ENCODE data around the gene POM121L12.

The POM121L12 gene

GRCh38 chr7:53068673-53069072 is 33.2 kb downstream of the POM121L12 start:
- no peaks in the 10 kb centered on the region for H3K27me3 Mint-ChIP-seq
- no peaks in the 10 kb centered on the region for H3K4me1 Mint-ChIP-seq (ENCODE audit: low read depth)
- H3K4me3 Mint-ChIP-seq, result no peak overlapping the region
- no peak overlapping the region for H3K27ac Mint-ChIP-seq
- peaks cover 4% of the 10 kb centered on the region for H3K9me3 Mint-ChIP-seq (ENCODE audit: low read depth)
- no peaks in the 10 kb centered on the region for H3K36me3 Mint-ChIP-seq

- Mint-ChIP-seq H3K9me3 (ENCODE audit: low read depth) (peaks cover 6% of the 10 kb centered on the region), H3K4me3 (no peak overlapping the region), H3K27me3 (no peaks in the 10 kb centered on the region), H3K27ac (no peak overlapping the region), H3K36me3 (no peaks in the 10 kb centered on the region), H3K4me1 (ENCODE audit: low read depth) (no peaks in the 10 kb centered on the region)
Measured at GRCh38 chr7:53070883-53071282, 35.5 kb downstream of the POM121L12 start.

Measured in activated naive CD8-positive, alpha-beta T cell (primary cell).